ENCODE results near the gene ODAD4. TPM values are rescaled to one million over a fixed set of nuclear protein-coding genes. Genes with fewer than 3 reads are reported as not detected.

The ODAD4 gene
- total and polyA plus RNA-seq, 2 of the 4 experiments (the other 2 are of a cell fraction): 0.38 to 0.54 TPM

GRCh38 chr17:41917192-41917591 is 13.2 kb upstream of the ODAD4 start:
- H2BK15ac ChIP-seq (ENCODE audit: low read depth, low read length): no peak overlapping the region
- no peak overlapping the region for H2BK20ac ChIP-seq (ENCODE audit: low read depth, low read length)
- H2BK5ac ChIP-seq (ENCODE audit: low read depth, low read length, poor library complexity, severe bottlenecking): no peak overlapping the region
- no peak overlapping the region for H4K5ac ChIP-seq (ENCODE audit: low read depth, low read length)
- peak overlapping the region; percentile 5; the same call in 1 of the 2 replicates for H3K27ac ChIP-seq (ENCODE audit: insufficient read depth, low read length)
- H3K9me1 ChIP-seq (ENCODE audit: insufficient read depth, low read length): peaks cover 39% of the 10 kb centered on the region
- TF ChIP-seq POLR2A (IDR thresholded peaks at IDR 0.05; ENCODE audit: low read depth, low read length): peak; percentile 70; the same call in 1 of the 2 replicates
- no peak for TF ChIP-seq FOS (IDR thresholded peaks at IDR 0.05; ENCODE audit: low read depth, low read length)
- TF ChIP-seq MAZ (IDR thresholded peaks at IDR 0.05; ENCODE audit: borderline replicate concordance, low read depth, low read length): 0 out of 2 replicates have a peak, but pooled peaks have one; percentile 19
- no peaks in the 10 kb centered on the region for H3K9me3 ChIP-seq (ENCODE audit: control insufficient read depth, insufficient read depth, low read length)
- no peak overlapping the region for H3K18ac ChIP-seq (ENCODE audit: low read depth, low read length)
- peaks cover 27% of the 10 kb centered on the region for H3K4me1 ChIP-seq (ENCODE audit: control insufficient read depth, insufficient read depth, low read length)
- H3K4me2 ChIP-seq (ENCODE audit: low read depth, low read length): peak overlapping the region; percentile 95
- peak overlapping the region; percentile 87 for H3K9ac ChIP-seq (ENCODE audit: low read depth, low read length)
- H4K8ac ChIP-seq (ENCODE audit: low read depth in 2 of 2, low read length in 2 of 2): no peak overlapping the region; a peak in 1 of 4 replicates
- dilution Hi-C loops (cut with HindIII; ENCODE audit: low sequenced_read_pairs, unreplicated experiment): no loop called here
- ATAC-seq (ENCODE audit: low read depth) (no peak), DNase-seq (peak; percentile 59)
- intact Hi-C loops (cut with micrococcal nuclease): no loop called here
- peaks cover 12 to 68% of the 10 kb centered on the region in 2 experiments for H3K79me1 ChIP-seq (ENCODE audit: low read depth in 1 of 2, low read length in 2 of 2)
- H2AK5ac ChIP-seq (ENCODE audit: low read depth, low read length): no peak overlapping the region
- peaks cover 61% of the 10 kb centered on the region for H4K20me1 ChIP-seq (ENCODE audit: insufficient read depth, low read length)
- no peak overlapping the region for H2BK120ac ChIP-seq (ENCODE audit: low read depth, low read length)
- peak overlapping the region; percentile 99; the same call in 1 of the 2 replicates for H3K14ac ChIP-seq (replicated peaks; ENCODE audit: low read depth, low read length)
- H3K56ac ChIP-seq (ENCODE audit: extremely low read depth, insufficient read depth, low read length): no peak overlapping the region
- ChIA-PET CTCF (no interaction called here), POLR2A (ENCODE audit: unreplicated experiment) (no interaction called here)
- no peak overlapping the region for H4K91ac ChIP-seq (ENCODE audit: insufficient read depth, low read depth, low read length)
- peaks cover 15% of the 10 kb centered on the region for H3K36me3 ChIP-seq (ENCODE audit: control insufficient read depth, insufficient read depth, low read length)
- no peaks in the 10 kb centered on the region for H3K27me3 ChIP-seq (ENCODE audit: control insufficient read depth, insufficient read depth, low read length)
- peak overlapping the region; percentile 72; the same call in 1 of the 2 replicates for H3K4me3 ChIP-seq (ENCODE audit: insufficient read depth, low read depth, low read length)
- 43% methylated on average over 1 of the region's 4 CpGs; no CpG with 5 or more reads in 1 of the 2 experiments for WGBS, 2 experiments (ENCODE audit: extremely low coverage in 2 of 2, insufficient read length in 1 of 2)
- H2AK9ac ChIP-seq (replicated peaks; ENCODE audit: low read depth, low read length, poor library complexity): peak overlapping the region; percentile 1
- H3K4ac ChIP-seq (ENCODE audit: low read depth, low read length): no peak overlapping the region
- H3K23ac ChIP-seq (ENCODE audit: low read depth, low read length): peak overlapping the region; percentile 86
- no TSS peak for BruUV-seq (replicated peaks)
- in situ Hi-C loops (cut with MboI; ENCODE audit: low sequenced_read_pairs): no loop called here
- no peak overlapping the region for H2AFZ ChIP-seq (replicated peaks; ENCODE audit: low read length, poor library complexity)
